GM18517 (cell line): ENCODE measurements around the gene TTC31.
"Not testable (repeated sequence)": the region's sequence is repeated elsewhere in the genome, so short reads cannot be mapped to it uniquely, and the experiment has no call there.

Experiments
- ATAC-seq: cut with Tn5 transposase; IDR thresholded peaks from one replicate; pipeline ENCODE4 v1.9.1; 2021; ENCODE audit warnings: mild to moderate bottlenecking, moderate library complexity; ENCODE audit not compliant: unreplicated experiment

Gene TTC31

GRCh38 chr2:74483675-74484164, 839 bp downstream of the TTC31 start:
- ATAC-seq, result not testable (repeated sequence)

DNA sequence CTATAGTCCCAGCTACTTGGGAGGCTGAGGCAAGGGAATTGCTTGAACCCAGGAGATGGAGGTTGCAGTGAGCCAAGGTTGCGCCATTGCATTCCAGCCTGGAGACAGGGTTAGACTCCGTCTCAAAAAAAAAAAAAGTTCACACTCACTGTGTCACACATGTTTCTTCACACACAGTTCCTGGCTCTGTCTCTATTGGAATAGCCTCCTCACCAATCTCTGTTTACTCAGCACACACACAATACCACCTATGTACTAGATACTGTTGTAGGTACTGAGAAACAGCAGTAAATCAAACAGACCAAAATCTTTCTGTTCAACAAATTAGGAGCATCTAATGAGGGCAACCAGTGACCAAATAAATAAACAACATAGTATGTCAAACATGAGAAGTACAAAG, 3.3 kb downstream of the TTC31 start:
- no peak for ATAC-seq

- ATAC-seq, result no peak
These were observed 6.0 kb downstream of the TTC31 start for GRCh38 chr2:74488643-74489481.

DNA sequence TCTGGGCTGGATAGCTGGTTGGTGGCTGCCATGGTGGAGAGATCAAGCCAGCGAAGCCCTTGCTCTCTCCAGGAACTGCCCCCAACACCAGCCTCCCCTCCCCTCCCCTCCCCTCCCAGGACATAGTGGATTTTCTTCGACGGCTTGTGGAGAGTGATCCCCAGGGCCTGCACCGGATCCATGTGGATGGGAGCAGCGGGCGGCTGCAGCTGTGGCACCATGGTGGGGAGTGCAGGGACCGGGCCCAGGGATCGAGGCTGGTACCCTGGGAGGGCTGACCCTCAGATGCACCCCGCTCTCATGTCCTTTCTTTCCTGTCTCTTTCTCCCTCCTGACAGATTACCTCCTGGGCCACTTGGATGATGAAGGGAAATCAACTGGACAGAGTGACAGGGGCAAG, 7.0 kb downstream of the TTC31 start:
- no peak for ATAC-seq

DNA sequence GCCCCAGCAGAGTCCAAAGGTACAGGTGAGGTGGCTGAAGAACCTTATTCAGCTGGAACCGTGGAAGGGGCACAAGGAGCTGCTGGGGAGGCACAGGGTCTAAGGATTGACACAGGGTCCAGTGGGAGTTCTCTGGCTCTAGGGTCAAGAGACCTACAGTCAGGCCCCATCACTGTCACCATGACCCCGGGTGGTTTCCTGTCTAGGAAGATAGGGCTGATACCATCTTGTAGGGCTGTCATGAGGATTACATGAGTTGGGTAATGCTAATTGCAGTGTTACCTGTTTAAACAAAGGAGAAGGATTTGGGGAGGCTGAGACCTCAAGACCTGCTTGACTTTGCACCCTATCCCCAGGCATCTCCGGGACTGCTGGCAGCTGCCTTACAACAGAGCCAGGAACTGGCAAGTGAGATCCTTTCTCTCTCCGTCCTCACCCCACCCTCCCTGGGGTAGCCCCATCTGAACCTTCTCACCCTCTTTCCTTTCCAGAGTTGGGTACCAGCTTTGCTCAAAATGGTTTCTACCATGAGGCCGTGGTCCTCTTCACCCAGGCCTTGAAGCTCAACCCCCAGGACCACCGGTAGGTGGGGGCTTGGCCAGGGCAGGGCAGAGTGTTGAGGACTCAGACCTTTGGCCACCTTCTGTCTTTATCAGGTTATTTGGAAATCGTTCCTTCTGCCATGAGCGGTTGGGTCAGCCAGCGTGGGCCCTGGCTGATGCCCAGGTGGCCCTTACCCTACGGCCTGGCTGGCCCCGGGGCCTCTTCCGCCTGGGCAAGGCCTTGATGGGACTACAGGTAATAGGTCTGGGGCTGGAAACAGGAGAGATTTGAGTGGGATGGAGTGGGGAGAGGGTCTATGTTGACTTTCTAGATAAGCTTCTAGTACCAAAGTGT, 9.0 kb downstream of the TTC31 start:
- no peak for ATAC-seq

GRCh38 chr2:74493546-74493945, 10.7 kb downstream of the TTC31 start:
- no peak for ATAC-seq

- no peak for ATAC-seq
These were observed 12.6 kb downstream of the TTC31 start for GRCh38 chr2:74495440-74495839.

- ATAC-seq, result no peak
These were observed 14.3 kb downstream of the TTC31 start for GRCh38 chr2:74496997-74497776.

DNA sequence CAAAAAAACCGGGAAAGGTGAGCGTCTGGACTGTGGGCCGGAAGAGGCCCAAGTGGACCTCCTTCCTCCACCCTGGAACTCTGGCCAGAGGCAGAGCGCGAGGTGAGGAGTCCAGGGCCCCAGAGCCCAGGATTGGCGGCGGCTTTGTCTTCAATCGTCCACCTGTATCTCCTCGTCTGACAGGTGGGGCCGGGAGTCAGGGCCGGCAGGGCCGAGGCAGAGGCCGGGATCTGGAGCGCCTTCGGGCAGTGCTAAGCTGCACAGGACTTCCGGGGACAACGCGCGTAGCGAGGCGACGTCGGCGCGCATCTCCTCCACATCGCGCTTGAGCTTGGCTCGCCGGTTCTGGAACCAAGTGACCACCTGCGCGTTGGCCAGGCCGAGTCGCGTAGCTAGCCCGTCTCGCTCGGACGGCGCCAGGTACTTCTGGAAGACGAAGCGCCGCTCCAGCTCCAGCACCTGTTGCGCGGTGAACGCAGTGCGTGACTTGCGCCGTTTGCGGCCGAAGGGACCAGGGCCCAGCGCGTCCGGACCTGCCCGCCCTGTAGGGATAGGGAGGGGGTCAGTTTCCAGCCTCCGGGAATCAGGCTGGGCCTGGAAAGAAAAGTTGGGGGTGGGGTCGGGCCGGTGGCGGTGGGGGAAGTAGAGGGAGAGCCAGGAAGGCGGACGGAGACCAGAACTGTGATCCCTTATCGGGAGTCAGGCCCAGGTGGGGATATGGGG, 15.1 kb downstream of the TTC31 start:
- ATAC-seq, result no peak

DNA sequence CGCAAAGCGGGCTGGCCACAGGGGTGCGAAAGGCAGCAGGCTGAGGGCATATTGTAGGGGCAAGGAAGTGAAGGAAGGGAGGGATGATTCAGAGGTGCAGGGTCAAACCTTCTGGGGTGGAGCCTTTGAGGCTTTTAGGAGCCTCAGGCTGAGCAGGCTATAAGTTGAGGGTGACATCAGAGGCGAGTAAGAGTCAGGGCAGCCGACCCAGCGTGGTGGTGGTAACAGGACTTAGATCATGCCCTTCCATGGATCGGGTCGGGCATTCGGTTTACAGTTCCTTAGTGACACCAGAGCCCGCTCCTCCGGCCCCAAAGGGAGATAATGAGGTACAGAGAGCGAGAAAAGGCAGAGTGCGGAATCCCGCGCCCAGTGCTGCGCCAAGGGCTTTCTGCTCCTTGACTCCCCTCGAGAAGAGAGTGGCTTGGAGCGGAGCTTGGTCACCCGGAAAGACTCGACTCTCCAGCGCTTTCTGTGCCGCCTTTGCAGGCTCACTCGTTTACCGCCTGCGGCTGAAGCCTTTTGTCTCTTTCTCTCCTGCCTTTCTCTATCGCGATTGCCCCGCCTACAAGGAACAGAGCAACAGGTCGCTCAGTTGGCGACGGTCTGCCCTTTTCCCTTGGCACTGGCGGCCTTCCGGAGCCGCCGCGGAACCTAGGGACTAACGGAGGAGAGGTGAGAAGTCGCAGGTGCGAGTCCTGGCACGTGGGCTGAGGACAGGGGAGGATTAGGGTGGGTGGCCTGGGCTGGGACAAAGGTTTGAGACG, 15.8 kb downstream of the TTC31 start:
- ATAC-seq, result no peak

GRCh38 chr2:74499267-74499939, 16.5 kb downstream of the TTC31 start, which contains the start of gene LBX2:
TSS of gene LBX2 (minus strand) at chr2:74499603. CDS start at chr2:74499537, 66 bp downstream.
- no peak for ATAC-seq

- no peak for ATAC-seq
These were observed 17.2 kb downstream of the TTC31 start for GRCh38 chr2:74499940-74500577.

DNA sequence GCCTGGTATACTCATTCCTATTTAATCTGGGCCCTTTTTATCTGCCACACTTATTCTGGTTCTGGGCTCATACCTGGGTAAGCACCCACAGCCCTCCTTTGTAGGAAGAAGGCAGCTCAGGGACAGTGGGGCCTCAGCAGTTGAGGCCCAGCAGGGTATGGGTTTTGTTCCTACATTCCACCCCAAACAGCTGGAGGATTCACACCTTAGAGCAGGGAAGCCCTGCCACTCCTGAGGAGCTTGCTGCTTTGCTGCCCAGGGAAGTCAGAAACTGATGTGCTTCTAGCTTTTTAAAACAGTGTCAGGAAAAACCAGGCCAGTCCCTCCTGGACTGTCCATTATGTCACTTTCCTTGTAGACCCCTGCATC, 17.7 kb downstream of the TTC31 start:
- ATAC-seq, result no peak

GRCh38 chr2:74501335-74502071, 18.6 kb downstream of the TTC31 start:
- no peak for ATAC-seq

- no peak for ATAC-seq
These were observed 19.4 kb downstream of the TTC31 start for GRCh38 chr2:74502147-74502719.

GRCh38 chr2:74502720-74503505, 20.0 kb downstream of the TTC31 start:
- peak; percentile 35 for ATAC-seq
